Measurements from ENCODE around the gene PCBP3. TPM values are rescaled to one million over a fixed set of nuclear protein-coding genes. Genes with fewer than 3 reads are reported as not detected.

PCBP3 gene
- polyA plus RNA-seq, 1 donor from 2014 or later, result 1.7 TPM

DNA sequence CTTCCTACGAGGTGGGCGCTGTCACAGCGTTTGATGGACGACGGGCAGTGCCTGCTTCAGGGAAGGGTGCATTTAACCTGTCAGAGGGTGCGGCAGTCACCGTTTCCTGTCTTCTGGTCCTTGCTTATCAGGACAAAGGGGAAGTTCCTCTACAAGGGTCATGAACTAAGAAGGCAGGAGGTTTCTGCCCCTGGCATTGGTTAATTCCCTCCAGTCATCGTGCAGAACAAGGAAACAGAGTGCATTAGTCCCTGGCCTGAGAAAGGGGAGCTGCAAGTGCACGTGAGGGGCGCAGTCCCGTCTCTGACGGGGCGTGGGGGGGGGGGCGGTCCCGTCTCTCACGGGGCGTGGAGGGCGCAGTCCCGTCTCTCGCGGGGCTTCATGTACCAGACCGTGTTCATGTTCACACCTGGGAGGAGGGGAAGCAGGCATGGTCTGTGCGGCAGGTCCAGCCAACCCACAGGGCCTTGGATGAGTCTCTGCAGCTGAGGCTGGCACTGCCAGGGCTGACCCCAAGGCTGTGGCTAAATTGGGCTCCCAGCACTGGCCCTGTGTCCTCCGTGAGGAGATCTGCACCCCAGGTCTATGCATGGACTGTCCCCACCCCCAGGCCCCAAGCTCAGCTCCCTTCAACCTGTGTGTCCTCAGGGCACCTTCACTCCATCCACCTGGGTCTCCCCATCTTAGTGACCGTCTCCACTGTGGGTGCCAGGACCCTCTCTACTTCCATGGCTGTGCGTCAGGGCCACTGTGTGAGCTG is 248.8 kb downstream of the PCBP3 start:
- TF ChIP-seq SMC3 (conservative IDR thresholded peaks at IDR 0.05; ENCODE audit: poor library complexity) (no peak), MXI1 (conservative IDR thresholded peaks at IDR 0.05; ENCODE audit: poor library complexity, severe bottlenecking) (no peak), EP300 (conservative IDR thresholded peaks at IDR 0.05; ENCODE audit: poor library complexity, severe bottlenecking) (no peak), POLR2AphosphoS5 (IDR thresholded peaks at IDR 0.05) (no peak), EZH2 (IDR thresholded peaks at IDR 0.05; ENCODE audit: borderline replicate concordance, insufficient read depth, low read length, poor library complexity, severe bottlenecking) (no peak), TAF1 (IDR thresholded peaks at IDR 0.05; ENCODE audit: low read depth) (no peak), RAD21 (conservative IDR thresholded peaks at IDR 0.05) (no peak)
- TF ChIP-seq, protein P1, sequence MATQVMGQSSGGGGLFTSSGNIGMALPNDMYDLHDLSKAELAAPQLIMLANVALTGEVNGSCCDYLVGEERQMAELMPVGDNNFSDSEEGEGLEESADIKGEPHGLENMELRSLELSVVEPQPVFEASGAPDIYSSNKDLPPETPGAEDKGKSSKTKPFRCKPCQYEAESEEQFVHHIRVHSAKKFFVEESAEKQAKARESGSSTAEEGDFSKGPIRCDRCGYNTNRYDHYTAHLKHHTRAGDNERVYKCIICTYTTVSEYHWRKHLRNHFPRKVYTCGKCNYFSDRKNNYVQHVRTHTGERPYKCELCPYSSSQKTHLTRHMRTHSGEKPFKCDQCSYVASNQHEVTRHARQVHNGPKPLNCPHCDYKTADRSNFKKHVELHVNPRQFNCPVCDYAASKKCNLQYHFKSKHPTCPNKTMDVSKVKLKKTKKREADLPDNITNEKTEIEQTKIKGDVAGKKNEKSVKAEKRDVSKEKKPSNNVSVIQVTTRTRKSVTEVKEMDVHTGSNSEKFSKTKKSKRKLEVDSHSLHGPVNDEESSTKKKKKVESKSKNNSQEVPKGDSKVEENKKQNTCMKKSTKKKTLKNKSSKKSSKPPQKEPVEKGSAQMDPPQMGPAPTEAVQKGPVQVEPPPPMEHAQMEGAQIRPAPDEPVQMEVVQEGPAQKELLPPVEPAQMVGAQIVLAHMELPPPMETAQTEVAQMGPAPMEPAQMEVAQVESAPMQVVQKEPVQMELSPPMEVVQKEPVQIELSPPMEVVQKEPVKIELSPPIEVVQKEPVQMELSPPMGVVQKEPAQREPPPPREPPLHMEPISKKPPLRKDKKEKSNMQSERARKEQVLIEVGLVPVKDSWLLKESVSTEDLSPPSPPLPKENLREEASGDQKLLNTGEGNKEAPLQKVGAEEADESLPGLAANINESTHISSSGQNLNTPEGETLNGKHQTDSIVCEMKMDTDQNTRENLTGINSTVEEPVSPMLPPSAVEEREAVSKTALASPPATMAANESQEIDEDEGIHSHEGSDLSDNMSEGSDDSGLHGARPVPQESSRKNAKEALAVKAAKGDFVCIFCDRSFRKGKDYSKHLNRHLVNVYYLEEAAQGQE (IDR thresholded peaks at IDR 0.05; ENCODE audit: borderline replicate concordance), result no peak
- TF ChIP-seq, protein P2, sequence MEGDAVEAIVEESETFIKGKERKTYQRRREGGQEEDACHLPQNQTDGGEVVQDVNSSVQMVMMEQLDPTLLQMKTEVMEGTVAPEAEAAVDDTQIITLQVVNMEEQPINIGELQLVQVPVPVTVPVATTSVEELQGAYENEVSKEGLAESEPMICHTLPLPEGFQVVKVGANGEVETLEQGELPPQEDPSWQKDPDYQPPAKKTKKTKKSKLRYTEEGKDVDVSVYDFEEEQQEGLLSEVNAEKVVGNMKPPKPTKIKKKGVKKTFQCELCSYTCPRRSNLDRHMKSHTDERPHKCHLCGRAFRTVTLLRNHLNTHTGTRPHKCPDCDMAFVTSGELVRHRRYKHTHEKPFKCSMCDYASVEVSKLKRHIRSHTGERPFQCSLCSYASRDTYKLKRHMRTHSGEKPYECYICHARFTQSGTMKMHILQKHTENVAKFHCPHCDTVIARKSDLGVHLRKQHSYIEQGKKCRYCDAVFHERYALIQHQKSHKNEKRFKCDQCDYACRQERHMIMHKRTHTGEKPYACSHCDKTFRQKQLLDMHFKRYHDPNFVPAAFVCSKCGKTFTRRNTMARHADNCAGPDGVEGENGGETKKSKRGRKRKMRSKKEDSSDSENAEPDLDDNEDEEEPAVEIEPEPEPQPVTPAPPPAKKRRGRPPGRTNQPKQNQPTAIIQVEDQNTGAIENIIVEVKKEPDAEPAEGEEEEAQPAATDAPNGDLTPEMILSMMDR (IDR thresholded peaks at IDR 0.05; ENCODE audit: poor library complexity, severe bottlenecking), result no peak
- H4K20me1 ChIP-seq (ENCODE audit: insufficient read depth), result no peaks in the 10 kb centered on the region
- no peaks in the 10 kb centered on the region for H3F3A ChIP-seq (ENCODE audit: insufficient read depth, low read length, poor library complexity, severe bottlenecking)
- no peaks in the 10 kb centered on the region for H3K9me2 ChIP-seq (ENCODE audit: insufficient read depth, low read length)
- H3K27me3 ChIP-seq (ENCODE audit: insufficient read depth, low read depth, low read length), result no peaks in the 10 kb centered on the region
- no peaks in the 10 kb centered on the region for H3K36me3 ChIP-seq (ENCODE audit: insufficient read depth, low read length)
- no peaks in the 10 kb centered on the region for H3K79me2 ChIP-seq (replicated peaks; ENCODE audit: insufficient read depth, low read length)
- no peak overlapping the region for H3K4me2 ChIP-seq (ENCODE audit: low read length)
- H3K4me3 ChIP-seq (ENCODE audit: low read length), result no peak overlapping the region
- H2AFZ ChIP-seq (ENCODE audit: low read depth, low read length), result no peak overlapping the region
- H3K9ac ChIP-seq (ENCODE audit: low read length), result no peak overlapping the region
- H3K27ac ChIP-seq (ENCODE audit: low read length), result no peak overlapping the region
- no peaks in the 10 kb centered on the region for H3K9me3 ChIP-seq (ENCODE audit: low read length)

DNA sequence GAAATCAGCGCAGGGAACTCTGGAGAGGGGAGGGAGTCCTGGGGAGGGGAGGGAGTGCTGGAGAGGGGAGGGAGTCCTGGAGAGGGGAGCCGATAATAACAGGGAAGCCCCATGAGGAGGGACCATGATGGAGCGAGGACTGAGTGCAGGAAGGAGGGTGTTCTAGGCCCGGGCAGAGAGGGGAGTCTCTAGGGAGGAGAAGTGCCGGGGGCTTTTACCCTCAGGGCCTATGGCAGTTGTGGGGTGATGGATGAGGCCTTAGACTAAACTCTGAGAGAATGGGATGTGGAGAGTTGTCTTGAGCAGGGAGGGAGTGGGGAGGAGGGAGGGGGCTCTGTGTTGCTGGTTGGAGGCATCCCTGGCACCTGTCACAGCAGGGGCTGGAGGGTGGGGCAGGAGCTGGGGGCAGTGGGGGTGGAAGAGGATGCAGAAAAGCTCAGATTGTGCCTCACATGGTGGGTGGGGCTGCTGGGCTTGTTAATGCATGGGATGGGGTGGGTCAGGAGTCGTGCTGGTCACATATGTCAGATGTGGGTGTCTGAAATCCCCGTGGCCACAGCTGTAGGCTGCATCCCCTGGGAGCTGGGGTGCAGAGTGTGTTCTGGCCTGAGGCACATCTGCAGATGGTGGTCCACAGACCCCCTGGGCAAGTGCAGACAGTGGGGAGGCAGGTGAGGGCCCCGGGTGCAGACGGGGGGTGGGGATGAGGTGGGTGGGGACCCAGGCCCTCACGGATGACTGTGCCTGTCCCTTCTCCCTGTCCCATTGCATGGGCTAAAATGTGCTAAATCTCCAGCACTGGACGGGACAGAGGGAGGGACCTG is 249.6 kb downstream of the PCBP3 start:
- Histone ChIP-seq H2AFZ (ENCODE audit: low read depth, low read length) (no peak overlapping the region), H4K20me1 (ENCODE audit: insufficient read depth) (no peaks in the 10 kb centered on the region), H3K27ac (ENCODE audit: low read length) (no peak overlapping the region), H3K9me2 (ENCODE audit: insufficient read depth, low read length) (no peaks in the 10 kb centered on the region), H3K4me2 (ENCODE audit: low read length) (no peak overlapping the region), H3K9ac (ENCODE audit: low read length) (no peak overlapping the region), H3K79me2 (replicated peaks; ENCODE audit: insufficient read depth, low read length) (no peaks in the 10 kb centered on the region), H3K9me3 (ENCODE audit: low read length) (no peaks in the 10 kb centered on the region), H3K4me3 (ENCODE audit: low read length) (no peak overlapping the region), H3F3A (ENCODE audit: insufficient read depth, low read length, poor library complexity, severe bottlenecking) (no peaks in the 10 kb centered on the region), H3K36me3 (ENCODE audit: insufficient read depth, low read length) (no peaks in the 10 kb centered on the region), H3K27me3 (ENCODE audit: insufficient read depth, low read depth, low read length) (no peaks in the 10 kb centered on the region)
- TF ChIP-seq TAF1 (IDR thresholded peaks at IDR 0.05; ENCODE audit: low read depth) (no peak), EP300 (conservative IDR thresholded peaks at IDR 0.05; ENCODE audit: poor library complexity, severe bottlenecking) (no peak), POLR2AphosphoS5 (IDR thresholded peaks at IDR 0.05) (no peak)
- TF ChIP-seq, protein P2 (IDR thresholded peaks at IDR 0.05; ENCODE audit: poor library complexity, severe bottlenecking), result no peak
- TF ChIP-seq, protein P1 (IDR thresholded peaks at IDR 0.05; ENCODE audit: borderline replicate concordance), result no peak

Measured in neural cell (in vitro differentiated cells).